Liver (tissue), 3 donors: ENCODE results near the gene ARHGAP23.

Experiments
- CTCF ChIP-seq: fragments of 150-350 bp; IDR thresholded peaks from 2 replicates; pipeline ENCODE4 v1.5.1; 2017; ENCODE audit warnings: improper control_type of control experiment, low read depth, low read length; ENCODE audit not compliant: missing input control
- EGR1 ChIP-seq, 2 donors: IDR thresholded peaks; 2 replicates each; pipeline ENCODE4 v1.6.1; 2016 to 2018; ENCODE audit warnings: antibody characterized with exemption in 2 of 2, low read depth in 2 of 2
- FOXA1 ChIP-seq: IDR thresholded peaks from 2 replicates; pipeline ENCODE4 v1.6.1; 2016; ENCODE audit warnings: antibody characterized with exemption
- GABPA ChIP-seq, 2 donors: IDR thresholded peaks in 1 of 2; conservative IDR thresholded peaks in 1 of 2; 2 replicates each; pipeline ENCODE4 v1.6.1; 2016; ENCODE audit warnings: antibody characterized with exemption in 2 of 2, mild to moderate bottlenecking in 1 of 2, moderate library complexity in 1 of 2
- HNF4G ChIP-seq: IDR thresholded peaks from 2 replicates; pipeline ENCODE4 v1.6.1; 2016; ENCODE audit warnings: antibody characterized with exemption
- RXRA ChIP-seq, 2 donors: IDR thresholded peaks; 2 replicates each; pipeline ENCODE4 v1.6.1; 2017 to 2018; ENCODE audit warnings: antibody characterized with exemption in 2 of 2, mild to moderate bottlenecking in 1 of 2
- SP1 ChIP-seq: IDR thresholded peaks from 2 replicates; pipeline ENCODE4 v1.6.1; 2018; ENCODE audit warnings: antibody characterized with exemption, mild to moderate bottlenecking
- YY1 ChIP-seq: IDR thresholded peaks from 2 replicates; pipeline ENCODE4 v1.6.1; 2016; ENCODE audit warnings: antibody characterized with exemption, mild to moderate bottlenecking
- TF ChIP-seq, protein P1 (sequence below): IDR thresholded peaks from 2 replicates; pipeline ENCODE4 v1.6.1; 2016; ENCODE audit warnings: antibody characterized with exemption
- TF ChIP-seq, protein P2 (sequence below): IDR thresholded peaks from 2 replicates; pipeline ENCODE4 v1.6.1; 2016; ENCODE audit warnings: antibody characterized with exemption, mild to moderate bottlenecking
- TF ChIP-seq, protein P3 (sequence below): IDR thresholded peaks from 2 replicates; pipeline ENCODE4 v1.6.1; 2016; ENCODE audit warnings: antibody characterized with exemption
- donor health status: healthy.
- donor health status: healthy.

DNA sequence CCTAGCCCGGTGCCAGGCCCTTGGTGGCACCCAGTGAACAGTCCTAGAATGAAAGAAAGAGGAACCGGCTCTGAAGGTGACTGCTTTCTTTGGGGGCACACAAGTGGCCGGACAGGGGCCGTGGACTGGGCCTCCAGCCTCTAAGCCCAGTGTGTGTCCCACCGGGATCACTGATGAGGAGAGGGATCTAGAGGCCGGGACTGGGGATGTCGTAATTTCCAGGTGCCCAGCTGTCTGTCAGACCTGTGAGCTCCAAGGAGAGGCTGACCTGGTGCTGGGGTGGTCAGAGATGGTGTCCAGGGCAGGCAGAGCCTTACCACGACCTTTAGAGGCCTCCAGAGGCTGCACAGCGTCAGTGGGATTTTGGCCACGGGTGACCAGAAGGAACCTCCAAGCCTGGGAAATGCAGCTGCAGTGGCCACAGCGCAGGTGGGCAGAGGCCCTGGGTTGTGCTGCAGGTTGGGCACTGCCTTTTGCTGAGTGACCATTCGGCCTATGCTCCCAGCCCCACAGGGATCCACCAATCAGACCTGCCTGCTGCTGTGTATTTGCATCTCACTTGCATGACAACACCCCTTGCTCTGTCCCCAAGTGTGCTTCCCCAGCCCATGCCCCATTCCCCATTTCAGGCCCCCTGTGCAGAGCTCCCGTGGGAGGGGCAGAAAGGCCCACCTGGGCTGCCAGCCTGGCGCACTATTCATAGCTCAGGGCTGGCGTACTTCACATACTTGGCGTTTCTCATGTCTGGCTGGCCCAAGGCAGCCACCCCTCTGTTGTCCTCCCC, 12.5 kb downstream of the ARHGAP23 start:
- TF ChIP-seq YY1 (no peak), CTCF (no peak), EGR1 (IDR thresholded peaks at IDR 0.05; ENCODE audit: low read depth in 2 of 2) (no peak), RXRA (IDR thresholded peaks at IDR 0.05) (no peak), GABPA (IDR thresholded peaks at IDR 0.05 in 1 of 2, conservative IDR thresholded peaks at IDR 0.05 in 1 of 2) (no peak), SP1 (no peak), FOXA1 (no peak), HNF4G (no peak)
- TF ChIP-seq, protein P1, sequence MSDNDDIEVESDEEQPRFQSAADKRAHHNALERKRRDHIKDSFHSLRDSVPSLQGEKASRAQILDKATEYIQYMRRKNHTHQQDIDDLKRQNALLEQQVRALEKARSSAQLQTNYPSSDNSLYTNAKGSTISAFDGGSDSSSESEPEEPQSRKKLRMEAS: no peak
- TF ChIP-seq, protein P2, sequence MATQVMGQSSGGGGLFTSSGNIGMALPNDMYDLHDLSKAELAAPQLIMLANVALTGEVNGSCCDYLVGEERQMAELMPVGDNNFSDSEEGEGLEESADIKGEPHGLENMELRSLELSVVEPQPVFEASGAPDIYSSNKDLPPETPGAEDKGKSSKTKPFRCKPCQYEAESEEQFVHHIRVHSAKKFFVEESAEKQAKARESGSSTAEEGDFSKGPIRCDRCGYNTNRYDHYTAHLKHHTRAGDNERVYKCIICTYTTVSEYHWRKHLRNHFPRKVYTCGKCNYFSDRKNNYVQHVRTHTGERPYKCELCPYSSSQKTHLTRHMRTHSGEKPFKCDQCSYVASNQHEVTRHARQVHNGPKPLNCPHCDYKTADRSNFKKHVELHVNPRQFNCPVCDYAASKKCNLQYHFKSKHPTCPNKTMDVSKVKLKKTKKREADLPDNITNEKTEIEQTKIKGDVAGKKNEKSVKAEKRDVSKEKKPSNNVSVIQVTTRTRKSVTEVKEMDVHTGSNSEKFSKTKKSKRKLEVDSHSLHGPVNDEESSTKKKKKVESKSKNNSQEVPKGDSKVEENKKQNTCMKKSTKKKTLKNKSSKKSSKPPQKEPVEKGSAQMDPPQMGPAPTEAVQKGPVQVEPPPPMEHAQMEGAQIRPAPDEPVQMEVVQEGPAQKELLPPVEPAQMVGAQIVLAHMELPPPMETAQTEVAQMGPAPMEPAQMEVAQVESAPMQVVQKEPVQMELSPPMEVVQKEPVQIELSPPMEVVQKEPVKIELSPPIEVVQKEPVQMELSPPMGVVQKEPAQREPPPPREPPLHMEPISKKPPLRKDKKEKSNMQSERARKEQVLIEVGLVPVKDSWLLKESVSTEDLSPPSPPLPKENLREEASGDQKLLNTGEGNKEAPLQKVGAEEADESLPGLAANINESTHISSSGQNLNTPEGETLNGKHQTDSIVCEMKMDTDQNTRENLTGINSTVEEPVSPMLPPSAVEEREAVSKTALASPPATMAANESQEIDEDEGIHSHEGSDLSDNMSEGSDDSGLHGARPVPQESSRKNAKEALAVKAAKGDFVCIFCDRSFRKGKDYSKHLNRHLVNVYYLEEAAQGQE: no peak
- TF ChIP-seq, protein P3, sequence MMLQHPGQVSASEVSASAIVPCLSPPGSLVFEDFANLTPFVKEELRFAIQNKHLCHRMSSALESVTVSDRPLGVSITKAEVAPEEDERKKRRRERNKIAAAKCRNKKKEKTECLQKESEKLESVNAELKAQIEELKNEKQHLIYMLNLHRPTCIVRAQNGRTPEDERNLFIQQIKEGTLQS: no peak
